Sigmoid colon (tissue), 3 donors: ENCODE results near the gene SNRPF.

Experiments used
- CTCF ChIP-seq, 4 experiments: fragments of 450-650 bp in 3 of 4; fragments of 200-600 bp in 1 of 4; IDR thresholded peaks; one replicate each; pipeline ENCODE4 v1.5.1; 2016 to 2019; ENCODE audit warnings: antibody characterized with exemption in 4 of 4, mild to moderate bottlenecking in 3 of 4, moderate library complexity in 2 of 4
- POLR2A ChIP-seq, 2 donors: fragments of 450-650 bp; IDR thresholded peaks; one replicate each; pipeline ENCODE4 v1.6.1; 2016; ENCODE audit warnings: antibody characterized with exemption in 2 of 2, mild to moderate bottlenecking in 2 of 2, moderate library complexity in 2 of 2

DNA sequence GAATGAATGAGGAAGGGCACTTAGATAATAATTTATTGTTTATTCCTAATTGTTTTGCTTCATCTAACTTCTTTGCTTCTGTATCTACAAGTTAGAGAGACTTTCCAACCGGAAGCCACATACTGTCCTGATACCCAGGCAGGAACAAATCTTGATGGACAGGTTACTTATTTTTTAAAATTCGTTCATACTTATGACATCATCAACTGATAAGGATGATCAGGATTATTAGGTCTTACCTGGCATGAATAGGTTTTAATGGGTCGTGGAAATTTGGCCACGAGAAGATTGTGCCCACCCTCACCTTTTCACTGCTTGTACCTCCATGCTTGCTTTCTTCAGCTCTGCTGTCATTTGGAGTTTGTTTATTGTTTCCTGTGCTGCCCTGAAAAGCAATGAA, 39.3 kb downstream of the SNRPF start:
- TF ChIP-seq CTCF (IDR thresholded peaks at IDR 0.05) (no peak), POLR2A (IDR thresholded peaks at IDR 0.05) (no peak)
